Measurements from ENCODE around the gene SERHL2. TPM values are rescaled to one million over a fixed set of nuclear protein-coding genes. Genes with fewer than 3 reads are reported as not detected.
"Not testable (repeated sequence)": the region's sequence is repeated elsewhere in the genome, so short reads cannot be mapped to it uniquely, and the experiment has no call there.

SERHL2 gene
- total RNA-seq, 1 donor: 2.9 TPM

DNA sequence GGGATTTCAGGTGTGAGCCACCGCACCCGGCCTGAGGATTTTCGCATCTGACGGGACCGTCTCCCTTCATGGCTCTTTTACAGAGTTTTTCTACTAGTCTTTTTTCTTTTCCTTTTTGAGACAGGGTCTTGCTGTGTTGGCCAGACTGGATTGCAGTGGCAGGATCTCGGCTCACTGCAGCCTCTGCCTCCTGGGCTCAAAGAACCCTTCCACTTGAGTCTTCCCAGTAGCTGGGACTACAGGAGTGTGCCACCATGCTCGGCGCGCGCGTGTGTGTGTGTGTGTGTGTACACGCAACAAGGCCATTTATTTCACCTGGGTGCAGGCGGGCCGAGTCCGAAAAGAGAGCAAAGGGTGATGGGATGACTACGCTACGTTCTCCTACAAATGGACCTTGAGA lies 10.9 kb downstream of the SERHL2 start:
- Histone ChIP-seq H3K27ac (ENCODE audit: low read depth, low read length) (no peak overlapping the region), H4K20me1 (ENCODE audit: insufficient read depth, low read length) (no peaks in the 10 kb centered on the region), H3K36me3 (ENCODE audit: insufficient read depth, low read length) (no peaks in the 10 kb centered on the region), H3K4me1 (ENCODE audit: insufficient read depth, low read length) (no peaks in the 10 kb centered on the region), H3K4me2 (ENCODE audit: insufficient read depth, low read length) (no peak overlapping the region), H3K4me3 (ENCODE audit: insufficient read depth, low read length) (no peak overlapping the region), H3K79me2 (ENCODE audit: insufficient read depth, low read length) (no peaks in the 10 kb centered on the region), H2AFZ (ENCODE audit: low read length) (no peak overlapping the region), H3K27me3 (ENCODE audit: insufficient read depth, low read length) (no peaks in the 10 kb centered on the region), H3K9me3 (ENCODE audit: low read depth, low read length) (no peaks in the 10 kb centered on the region)
- TF ChIP-seq, protein P1, sequence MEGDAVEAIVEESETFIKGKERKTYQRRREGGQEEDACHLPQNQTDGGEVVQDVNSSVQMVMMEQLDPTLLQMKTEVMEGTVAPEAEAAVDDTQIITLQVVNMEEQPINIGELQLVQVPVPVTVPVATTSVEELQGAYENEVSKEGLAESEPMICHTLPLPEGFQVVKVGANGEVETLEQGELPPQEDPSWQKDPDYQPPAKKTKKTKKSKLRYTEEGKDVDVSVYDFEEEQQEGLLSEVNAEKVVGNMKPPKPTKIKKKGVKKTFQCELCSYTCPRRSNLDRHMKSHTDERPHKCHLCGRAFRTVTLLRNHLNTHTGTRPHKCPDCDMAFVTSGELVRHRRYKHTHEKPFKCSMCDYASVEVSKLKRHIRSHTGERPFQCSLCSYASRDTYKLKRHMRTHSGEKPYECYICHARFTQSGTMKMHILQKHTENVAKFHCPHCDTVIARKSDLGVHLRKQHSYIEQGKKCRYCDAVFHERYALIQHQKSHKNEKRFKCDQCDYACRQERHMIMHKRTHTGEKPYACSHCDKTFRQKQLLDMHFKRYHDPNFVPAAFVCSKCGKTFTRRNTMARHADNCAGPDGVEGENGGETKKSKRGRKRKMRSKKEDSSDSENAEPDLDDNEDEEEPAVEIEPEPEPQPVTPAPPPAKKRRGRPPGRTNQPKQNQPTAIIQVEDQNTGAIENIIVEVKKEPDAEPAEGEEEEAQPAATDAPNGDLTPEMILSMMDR (IDR thresholded peaks at IDR 0.05; ENCODE audit: extremely low read depth, low read depth, low read length): no peak
- peak; percentile 50 for DNase-seq (ENCODE audit: insufficient read length, low spot score, missing footprints)

DNA sequence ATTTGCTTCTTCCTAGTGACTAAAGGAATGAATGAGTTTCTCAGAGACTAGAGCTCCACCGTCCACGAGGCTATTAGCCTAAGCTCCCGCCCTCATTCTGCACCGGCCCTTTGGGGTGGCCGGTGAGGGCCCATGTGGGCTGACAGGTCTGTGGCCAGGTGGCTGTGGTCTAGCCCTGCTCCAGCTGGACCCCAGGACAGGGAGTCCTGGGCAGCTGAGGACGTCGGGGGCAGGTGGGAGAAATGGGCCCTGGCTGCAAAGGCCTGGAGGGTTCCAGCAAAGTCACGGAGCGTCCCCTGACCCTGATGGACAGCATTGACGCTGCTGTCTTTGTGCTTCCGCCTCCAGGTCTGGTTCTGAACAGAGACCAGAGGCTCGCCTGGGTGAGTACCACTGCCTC lies 12.2 kb downstream of the SERHL2 start:
- Histone ChIP-seq H2AFZ (ENCODE audit: low read length) (no peak overlapping the region), H3K36me3 (ENCODE audit: insufficient read depth, low read length) (no peaks in the 10 kb centered on the region), H3K9me3 (ENCODE audit: low read depth, low read length) (no peaks in the 10 kb centered on the region), H3K27me3 (ENCODE audit: insufficient read depth, low read length) (no peaks in the 10 kb centered on the region), H4K20me1 (ENCODE audit: insufficient read depth, low read length) (no peaks in the 10 kb centered on the region), H3K4me1 (ENCODE audit: insufficient read depth, low read length) (no peaks in the 10 kb centered on the region), H3K79me2 (ENCODE audit: insufficient read depth, low read length) (no peaks in the 10 kb centered on the region), H3K4me2 (ENCODE audit: insufficient read depth, low read length) (no peak overlapping the region), H3K4me3 (ENCODE audit: insufficient read depth, low read length) (no peak overlapping the region), H3K27ac (ENCODE audit: low read depth, low read length) (no peak overlapping the region)
- peak; percentile 27 for DNase-seq (ENCODE audit: insufficient read length, low spot score, missing footprints)
- TF ChIP-seq, protein P1 (IDR thresholded peaks at IDR 0.05; ENCODE audit: extremely low read depth, low read depth, low read length): no peak

DNA sequence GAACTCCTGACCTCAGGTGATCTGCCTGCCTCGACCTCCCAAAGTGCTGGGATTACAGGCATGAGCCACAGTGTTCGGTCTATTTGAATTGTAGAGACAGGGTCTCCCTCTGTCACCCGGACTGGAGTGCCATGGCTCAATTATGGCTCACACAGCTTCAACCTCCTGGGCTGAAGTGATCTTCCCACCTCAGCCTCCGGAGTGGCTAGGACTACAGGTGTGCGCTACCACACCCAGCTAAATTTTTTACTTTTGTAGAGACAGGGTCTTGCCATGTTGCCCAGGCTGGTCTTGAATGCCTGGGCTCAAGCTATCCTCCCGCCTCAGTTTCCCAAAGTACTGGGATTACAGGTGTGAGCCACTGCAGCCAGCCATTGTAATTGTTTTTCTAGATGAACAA lies 14.2 kb downstream of the SERHL2 start:
- not testable (repeated sequence) for H3K36me3 ChIP-seq (ENCODE audit: insufficient read depth, low read length); DNase-seq (ENCODE audit: insufficient read length, low spot score, missing footprints); H2AFZ ChIP-seq (ENCODE audit: low read length); H3K27ac ChIP-seq (ENCODE audit: low read depth, low read length); H3K4me2 ChIP-seq (ENCODE audit: insufficient read depth, low read length); H4K20me1 ChIP-seq (ENCODE audit: insufficient read depth, low read length); H3K4me3 ChIP-seq (ENCODE audit: insufficient read depth, low read length); H3K79me2 ChIP-seq (ENCODE audit: insufficient read depth, low read length); H3K4me1 ChIP-seq (ENCODE audit: insufficient read depth, low read length); H3K27me3 ChIP-seq (ENCODE audit: insufficient read depth, low read length); H3K9me3 ChIP-seq (ENCODE audit: low read depth, low read length)

DNA sequence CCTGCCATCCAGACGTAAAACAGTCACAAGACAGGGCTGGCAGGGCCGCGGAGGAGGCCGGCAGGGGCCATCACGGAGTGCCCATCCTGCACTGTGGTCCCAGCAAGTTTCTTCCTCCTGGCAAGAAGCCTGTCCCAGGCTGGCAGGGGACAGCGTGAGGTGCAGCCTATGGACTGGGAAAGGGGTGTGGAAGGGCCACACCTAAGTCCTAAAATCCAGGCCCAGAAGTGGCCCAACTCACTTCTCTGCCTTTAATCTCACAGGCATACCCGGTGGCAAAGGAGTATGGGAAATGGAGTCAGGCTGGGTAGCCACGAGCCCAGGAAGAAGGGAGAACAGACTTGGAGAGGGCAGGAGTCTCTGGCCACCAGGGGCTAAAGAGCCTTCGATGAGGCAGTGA lies 16.8 kb downstream of the SERHL2 start:
- H3K9me3 ChIP-seq (ENCODE audit: low read depth, low read length); DNase-seq (ENCODE audit: insufficient read length, low spot score, missing footprints): not testable (repeated sequence)

DNA sequence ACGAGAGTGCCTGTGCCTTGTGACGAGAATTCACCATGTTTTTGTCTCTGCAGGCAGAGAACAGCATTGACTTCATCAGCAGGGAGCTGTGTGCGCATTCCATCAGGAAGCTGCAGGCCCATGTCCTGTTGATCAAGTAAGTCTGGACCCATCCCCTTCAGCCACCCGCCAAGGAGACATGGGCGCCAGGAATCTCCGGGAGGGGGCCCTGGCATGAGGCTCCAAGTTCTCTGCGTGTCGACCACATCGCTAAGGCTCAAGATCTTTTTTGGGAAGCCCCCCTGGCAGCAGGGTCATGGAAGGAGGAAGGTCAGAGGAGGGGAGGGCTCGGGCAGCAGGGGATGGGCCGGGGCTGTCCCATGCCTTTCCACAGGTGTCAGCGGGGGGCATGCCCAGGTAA lies 17.3 kb downstream of the SERHL2 start:
- DNase-seq (ENCODE audit: insufficient read length, low spot score, missing footprints): peak; percentile 42
- not testable (repeated sequence) for H3K36me3 ChIP-seq (ENCODE audit: insufficient read depth, low read length); H4K20me1 ChIP-seq (ENCODE audit: insufficient read depth, low read length); H3K4me3 ChIP-seq (ENCODE audit: insufficient read depth, low read length); H3K27ac ChIP-seq (ENCODE audit: low read depth, low read length); H3K9me3 ChIP-seq (ENCODE audit: low read depth, low read length); H3K4me1 ChIP-seq (ENCODE audit: insufficient read depth, low read length); H2AFZ ChIP-seq (ENCODE audit: low read length); H3K27me3 ChIP-seq (ENCODE audit: insufficient read depth, low read length); H3K4me2 ChIP-seq (ENCODE audit: insufficient read depth, low read length); H3K79me2 ChIP-seq (ENCODE audit: insufficient read depth, low read length)

More for the DNA sequence above, 16.8 kb downstream of the SERHL2 start:
- not testable (repeated sequence) for H3K27me3 ChIP-seq (ENCODE audit: insufficient read depth, low read length); H3K27ac ChIP-seq (ENCODE audit: low read depth, low read length); H3K79me2 ChIP-seq (ENCODE audit: insufficient read depth, low read length); H2AFZ ChIP-seq (ENCODE audit: low read length); H3K36me3 ChIP-seq (ENCODE audit: insufficient read depth, low read length); H3K4me3 ChIP-seq (ENCODE audit: insufficient read depth, low read length); H3K4me1 ChIP-seq (ENCODE audit: insufficient read depth, low read length); H4K20me1 ChIP-seq (ENCODE audit: insufficient read depth, low read length); H3K4me2 ChIP-seq (ENCODE audit: insufficient read depth, low read length)

DNA sequence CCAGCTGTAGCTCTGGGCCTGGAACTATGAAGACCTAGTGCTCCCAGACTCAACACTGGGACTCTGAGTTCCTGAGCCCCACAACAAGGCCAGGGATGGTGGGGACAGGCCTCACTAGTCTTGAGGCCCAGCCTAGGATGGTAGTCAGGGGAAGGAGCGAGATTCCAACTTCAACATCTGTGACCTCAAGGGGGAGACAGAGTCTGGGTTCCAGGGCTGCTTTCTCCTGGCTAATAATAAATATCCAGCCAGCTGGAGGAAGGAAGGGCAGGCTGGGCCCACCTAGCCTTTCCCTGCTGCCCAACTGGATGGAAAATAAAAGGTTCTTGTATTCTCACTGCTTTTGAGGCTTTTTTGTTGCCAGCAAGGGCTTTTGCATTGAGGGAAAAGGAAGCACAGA lies 20.3 kb downstream of the SERHL2 start:
- H3K36me3 ChIP-seq (ENCODE audit: insufficient read depth, low read length): peaks cover 20% of the 10 kb centered on the region
- not testable (repeated sequence) for H3K27ac ChIP-seq (ENCODE audit: low read depth, low read length); H3K4me3 ChIP-seq (ENCODE audit: insufficient read depth, low read length); H3K4me2 ChIP-seq (ENCODE audit: insufficient read depth, low read length); H3K79me2 ChIP-seq (ENCODE audit: insufficient read depth, low read length); H2AFZ ChIP-seq (ENCODE audit: low read length); H3K27me3 ChIP-seq (ENCODE audit: insufficient read depth, low read length); H3K9me3 ChIP-seq (ENCODE audit: low read depth, low read length); H3K4me1 ChIP-seq (ENCODE audit: insufficient read depth, low read length); H4K20me1 ChIP-seq (ENCODE audit: insufficient read depth, low read length)
- peak; percentile 25 for DNase-seq (ENCODE audit: insufficient read length, low spot score, missing footprints)

DNA sequence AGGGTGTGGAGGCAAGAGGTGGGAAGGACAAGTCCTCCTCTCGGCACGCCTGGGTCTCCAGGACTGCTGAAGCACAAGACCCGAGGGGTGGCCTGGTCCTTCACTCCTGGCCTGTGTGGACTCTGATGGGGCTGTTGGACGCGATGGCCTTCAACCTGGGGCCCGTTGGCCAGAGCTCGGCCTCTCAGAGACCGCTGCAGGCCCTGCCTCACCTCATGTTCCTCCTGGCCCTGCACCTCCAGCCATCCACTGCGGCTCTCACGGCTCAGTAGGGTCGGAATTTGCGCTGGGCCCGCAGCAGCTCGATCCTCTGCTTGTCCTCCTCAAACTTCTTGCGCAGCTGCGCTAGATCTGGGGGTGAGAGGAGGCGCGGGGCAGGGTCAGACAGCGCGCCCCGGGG lies 20.7 kb downstream of the SERHL2 start:
- not testable (repeated sequence) for H3K27ac ChIP-seq (ENCODE audit: low read depth, low read length); H3K79me2 ChIP-seq (ENCODE audit: insufficient read depth, low read length); H2AFZ ChIP-seq (ENCODE audit: low read length); H3K4me1 ChIP-seq (ENCODE audit: insufficient read depth, low read length); DNase-seq (ENCODE audit: insufficient read length, low spot score, missing footprints); H3K27me3 ChIP-seq (ENCODE audit: insufficient read depth, low read length); H3K9me3 ChIP-seq (ENCODE audit: low read depth, low read length); H3K4me2 ChIP-seq (ENCODE audit: insufficient read depth, low read length); H3K4me3 ChIP-seq (ENCODE audit: insufficient read depth, low read length); H4K20me1 ChIP-seq (ENCODE audit: insufficient read depth, low read length)
- H3K36me3 ChIP-seq (ENCODE audit: insufficient read depth, low read length): peaks cover 20% of the 10 kb centered on the region

DNA sequence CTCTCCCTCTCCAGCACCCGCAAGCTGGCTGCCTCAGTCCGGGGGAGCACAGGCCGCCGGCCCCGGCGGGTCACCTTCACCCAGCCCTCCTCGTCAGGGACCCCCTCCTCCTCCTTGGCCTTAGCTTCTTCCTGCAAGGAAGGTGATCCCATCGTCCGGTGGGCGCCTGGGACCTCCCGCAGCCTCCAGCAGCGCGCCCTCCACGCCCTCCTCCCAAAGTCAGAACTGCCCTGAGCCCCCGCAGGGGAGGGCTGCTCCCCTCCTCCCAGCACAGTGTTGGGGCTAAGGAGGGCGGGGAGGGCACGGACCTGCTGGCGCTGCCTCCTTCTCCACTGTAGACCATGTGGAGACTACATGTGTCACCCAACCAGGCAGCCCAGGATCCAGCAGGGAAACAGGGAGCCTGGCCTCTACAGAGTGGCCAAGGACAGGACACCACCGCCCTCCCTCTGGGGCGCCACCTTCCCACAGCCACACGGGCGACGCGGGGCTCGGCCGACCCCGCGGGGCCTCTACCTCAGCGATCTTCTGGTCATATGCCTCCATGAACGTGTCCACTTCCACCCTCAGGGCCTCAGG lies 22.3 kb downstream of the SERHL2 start:
- H4K20me1 ChIP-seq (ENCODE audit: insufficient read depth, low read length); H3K27me3 ChIP-seq (ENCODE audit: insufficient read depth, low read length); H2AFZ ChIP-seq (ENCODE audit: low read length); H3K27ac ChIP-seq (ENCODE audit: low read depth, low read length); H3K79me2 ChIP-seq (ENCODE audit: insufficient read depth, low read length); H3K4me1 ChIP-seq (ENCODE audit: insufficient read depth, low read length); H3K9me3 ChIP-seq (ENCODE audit: low read depth, low read length); H3K4me2 ChIP-seq (ENCODE audit: insufficient read depth, low read length); H3K4me3 ChIP-seq (ENCODE audit: insufficient read depth, low read length): not testable (repeated sequence)
- peak; percentile 56 for DNase-seq (ENCODE audit: insufficient read length, low spot score, missing footprints)
- H3K36me3 ChIP-seq (ENCODE audit: insufficient read depth, low read length): peaks cover 26% of the 10 kb centered on the region

Data from osteoblast (primary cell).